ENCODE data around the gene PCNX4. TPM values are rescaled to one million over a fixed set of nuclear protein-coding genes. Genes with fewer than 3 reads are reported as not detected.

PCNX4 gene
- polyA plus RNA-seq, 4 donors: 78.7 to 116 (median 86.2) TPM

- no peak for DNase-seq (ENCODE audit: low read depth in 4 of 4, low spot score in 2 of 4)
Measured at GRCh38 chr14:60204104-60204842, 112.5 kb downstream of the PCNX4 start.

DNA sequence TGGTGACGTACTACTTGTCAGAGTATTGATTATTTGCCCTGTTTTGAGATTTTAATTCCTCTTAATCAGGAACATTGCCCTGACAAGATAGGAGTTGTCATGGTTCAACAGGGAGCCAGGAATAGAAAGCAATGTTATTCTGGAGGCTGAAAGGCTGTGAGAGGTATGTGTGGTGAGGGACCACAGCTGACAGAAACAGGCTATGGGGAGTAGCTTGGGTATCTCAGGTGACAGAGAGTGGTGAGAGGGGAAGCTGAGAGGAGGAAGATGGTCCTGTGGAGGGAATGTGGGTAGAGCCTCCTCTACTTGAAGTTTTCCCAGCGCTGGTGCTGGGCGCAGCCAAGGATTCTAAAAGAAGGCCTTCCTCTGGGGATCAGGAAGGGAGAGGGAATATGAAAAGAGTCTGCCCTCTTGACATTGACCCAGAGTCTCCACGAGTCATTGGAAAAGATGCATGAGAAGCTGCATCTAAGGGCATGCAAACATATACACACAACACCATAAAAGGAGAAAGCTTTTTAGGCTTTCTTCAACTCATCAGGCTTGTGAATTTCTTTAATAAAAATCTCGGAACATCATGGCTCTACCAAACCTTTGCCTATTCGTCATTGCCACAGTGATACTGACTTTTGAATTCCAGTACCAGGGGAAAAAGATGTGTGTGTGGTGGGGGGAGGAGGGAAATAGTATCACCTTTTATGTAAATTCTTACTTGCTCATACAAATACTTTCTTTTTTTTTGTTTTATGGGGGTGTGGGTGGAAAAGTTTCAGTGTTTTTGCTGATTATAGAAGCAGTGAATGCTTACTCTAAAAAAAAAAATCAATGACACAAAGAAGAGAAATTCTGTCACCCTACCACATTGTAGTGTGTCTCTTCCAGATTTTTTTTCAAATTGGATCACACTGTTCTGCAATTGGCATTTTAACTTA is 113.4 kb downstream of the PCNX4 start:
- no peak for DNase-seq (ENCODE audit: low read depth in 4 of 4, low spot score in 2 of 4)

- no peak for DNase-seq (ENCODE audit: low read depth in 4 of 4, low spot score in 2 of 4)
Measured at GRCh38 chr14:60206249-60206670, 114.5 kb downstream of the PCNX4 start.

- no peak for DNase-seq (ENCODE audit: low read depth in 4 of 4, low spot score in 2 of 4)
Measured at GRCh38 chr14:60206837-60207533, 115.3 kb downstream of the PCNX4 start.

GRCh38 chr14:60210703-60211102 is 119.0 kb downstream of the PCNX4 start:
- no peak for DNase-seq (ENCODE audit: low read depth in 4 of 4, low spot score in 2 of 4)

DNA sequence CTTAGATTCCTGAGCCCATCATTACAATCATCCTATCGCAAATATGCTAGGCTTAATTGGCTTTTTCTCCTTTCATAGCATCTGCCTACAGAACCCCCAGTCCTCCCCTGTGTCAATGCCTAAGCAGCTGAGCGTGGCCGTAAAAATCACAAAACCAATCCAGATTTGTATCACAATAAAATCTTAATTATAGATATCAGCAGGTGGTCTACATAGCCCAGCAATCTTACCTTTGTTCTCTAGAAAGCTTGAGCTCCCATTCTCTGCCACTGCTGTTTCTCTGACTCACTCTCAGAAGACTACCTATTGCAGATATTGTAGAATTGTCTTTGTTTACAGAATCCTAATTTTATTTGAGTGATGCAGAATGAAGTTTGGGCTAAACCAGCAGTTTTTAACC is 119.4 kb downstream of the PCNX4 start:
- DNase-seq (ENCODE audit: low read depth in 4 of 4, low spot score in 2 of 4): no peak

GRCh38 chr14:60212503-60213371 is 121.0 kb downstream of the PCNX4 start:
- DNase-seq (ENCODE audit: low read depth in 4 of 4, low spot score in 2 of 4): no peak

DNA sequence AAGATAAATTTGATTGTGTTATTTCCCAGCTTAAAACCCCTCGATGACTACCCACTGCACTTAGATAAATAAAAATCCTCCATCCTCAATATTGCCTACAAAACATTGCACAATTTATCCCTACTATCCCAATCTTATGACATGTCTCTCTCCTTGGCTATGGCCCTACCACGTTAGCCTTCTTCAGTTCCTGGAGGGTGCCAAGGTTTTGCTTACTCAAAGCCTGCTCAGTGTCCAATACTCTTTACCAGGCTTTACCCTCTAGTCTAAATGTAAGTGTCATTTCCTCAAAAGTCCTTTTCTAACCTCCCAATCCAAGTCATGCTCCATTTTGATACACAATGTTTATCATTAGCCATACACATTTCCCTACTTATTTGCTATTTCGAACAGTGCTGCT is 122.3 kb downstream of the PCNX4 start:
- no peak for DNase-seq (ENCODE audit: low read depth in 4 of 4, low spot score in 2 of 4)

- DNase-seq (ENCODE audit: low read depth in 4 of 4, low spot score in 2 of 4): no peak
Measured at GRCh38 chr14:60214415-60215126, 122.8 kb downstream of the PCNX4 start.

GRCh38 chr14:60215127-60215444 is 123.4 kb downstream of the PCNX4 start:
- DNase-seq (ENCODE audit: low read depth in 4 of 4, low spot score in 2 of 4): no peak

GRCh38 chr14:60215520-60216420 is 124.0 kb downstream of the PCNX4 start:
- DNase-seq (ENCODE audit: low read depth in 4 of 4, low spot score in 2 of 4): no peak

DNA sequence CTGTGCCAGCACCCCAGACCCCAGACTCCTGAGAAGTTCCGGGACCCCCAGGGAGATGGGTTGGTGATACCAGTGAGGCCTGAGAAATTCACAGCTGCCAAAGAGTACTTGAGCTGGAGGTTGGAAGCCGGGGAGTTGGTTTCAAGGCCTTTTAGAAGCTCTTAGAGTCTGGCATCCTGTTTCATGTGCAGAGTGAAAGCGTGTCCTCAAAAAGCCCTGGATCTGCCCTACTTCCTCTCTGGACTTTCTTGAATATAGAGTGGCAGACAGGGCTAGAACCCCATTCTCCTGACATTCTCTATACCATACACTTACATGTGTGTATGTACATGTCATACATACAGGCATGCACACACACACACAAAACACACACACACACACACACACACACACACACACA is 126.0 kb downstream of the PCNX4 start:
- no peak for DNase-seq (ENCODE audit: low read depth in 4 of 4, low spot score in 2 of 4)

Other genes with a start within 250 kb of the PCNX4 start
- 1 to 10 TPM; 3.3 to 5.3 (median 3.9) TPM for gene RTN1, start 221.1 kb upstream of the PCNX4 start, polyA plus RNA-seq (ENCODE audit: insufficient read length in 4 of 4)
- 1 to 10 TPM; 1.8 to 3.5 (median 2.5) TPM for gene LRRC9, start 171.8 kb upstream of the PCNX4 start, polyA plus RNA-seq (ENCODE audit: insufficient read length in 4 of 4)
- 10 to 100 TPM; 52.4 to 97.3 (median 72.8) TPM for gene DHRS7, start 73.5 kb downstream of the PCNX4 start, polyA plus RNA-seq (ENCODE audit: insufficient read length in 4 of 4)
- gene PPM1A, start 157.3 kb downstream of the PCNX4 start, polyA plus RNA-seq (ENCODE audit: insufficient read length in 4 of 4): 10 to 100 TPM; 62.7 to 82.1 (median 71.5) TPM